Right renal pelvis (tissue), 4 donors: Measurements from ENCODE around the gene CALML5. TPM values are rescaled to one million over a fixed set of nuclear protein-coding genes. Genes with fewer than 3 reads are reported as not detected.

Experiments used
- DNase-seq, 4 donors: peaks; one replicate each; pipeline ENCODE4 v3.0.0-alpha.2; 2013; ENCODE audit warnings: low read depth in 4 of 4, low spot score in 3 of 4, missing footprints in 1 of 4
- polyA plus RNA-seq, 4 donors: library from polyadenylated mRNA; unstranded; fragments of 120-200 nt; gene quantifications; one replicate each; pipeline ENCODE4 v1.2.1, GENCODE V29; 2013; ENCODE audit not compliant: insufficient read length in 4 of 4

CALML5 gene
- polyA plus RNA-seq, 4 donors = not detected

DNA sequence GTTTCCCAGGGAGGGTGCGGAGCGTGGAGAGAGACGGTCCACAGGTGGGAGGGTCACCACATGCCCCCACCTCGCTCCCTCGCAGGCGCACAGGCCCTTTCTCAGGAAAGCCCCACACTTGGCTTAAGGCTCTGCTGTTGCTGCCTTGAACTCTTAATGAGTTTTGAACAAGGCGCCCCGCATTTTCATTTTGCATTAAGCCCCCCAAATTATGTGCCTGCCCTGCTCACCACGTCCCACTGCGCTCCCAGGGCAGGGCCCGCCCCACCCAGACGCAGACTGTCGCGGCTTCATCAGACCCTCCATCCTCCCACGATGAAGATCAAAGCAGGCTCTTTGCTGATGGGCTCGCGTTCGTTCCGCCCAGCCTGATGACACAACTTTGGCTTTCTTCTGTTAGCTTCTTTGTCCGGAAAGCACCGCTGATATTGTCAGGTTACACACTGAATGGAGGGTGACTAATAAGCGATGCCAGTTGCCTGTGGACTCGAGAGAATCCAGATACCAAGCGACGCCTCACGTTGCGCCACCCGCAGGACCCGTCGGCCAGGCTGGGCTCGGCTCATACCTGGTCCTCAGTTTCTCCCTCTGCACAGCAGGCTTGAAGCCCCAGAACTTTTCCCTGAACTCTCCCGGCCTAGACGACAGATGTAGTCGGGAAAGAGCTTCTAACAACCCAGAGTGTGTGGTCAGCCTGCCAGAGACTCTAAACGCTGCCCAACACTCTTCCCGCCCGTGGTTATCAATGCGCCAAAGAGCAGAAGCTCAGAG is 34.9 kb upstream of the CALML5 start:
- DNase-seq = no peak

DNA sequence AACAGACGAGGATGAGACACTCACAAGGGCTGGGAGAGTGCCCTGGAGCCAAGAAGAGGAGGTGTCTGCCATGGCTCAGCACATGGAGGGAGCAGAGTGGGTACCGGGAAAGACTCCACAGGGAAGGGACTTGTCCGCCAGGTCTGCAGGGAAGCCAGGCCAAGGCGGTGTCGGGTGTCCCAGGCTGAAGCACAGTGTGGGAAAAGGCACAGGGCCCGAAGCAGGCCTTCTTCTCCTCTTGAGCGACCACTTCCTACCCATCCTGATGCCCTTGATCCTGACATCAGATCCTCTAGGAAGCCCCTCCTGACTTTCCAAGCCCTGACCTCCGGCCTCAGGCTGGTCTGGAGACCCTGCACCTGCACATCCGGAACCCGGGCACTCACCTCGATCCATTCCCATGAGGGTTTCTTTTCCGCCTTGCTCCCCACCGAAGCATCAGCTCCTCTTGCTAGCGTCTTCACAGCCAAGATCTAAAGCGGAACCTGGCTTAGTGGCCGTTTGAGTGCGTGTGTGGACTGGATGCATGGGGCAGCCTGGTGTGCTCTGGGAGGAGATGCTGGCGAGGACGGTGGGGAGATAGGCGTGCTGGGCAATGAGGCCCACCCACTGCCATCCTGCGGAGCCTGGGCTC is 33.8 kb upstream of the CALML5 start:
- DNase-seq = no peak

- no peak for DNase-seq
Measured at GRCh38 chr10:5532618-5533097, 33.3 kb upstream of the CALML5 start.

GRCh38 chr10:5532307-5532605 is 32.9 kb upstream of the CALML5 start:
- no peak for DNase-seq

- no peak for DNase-seq
Measured at GRCh38 chr10:5531558-5532306, 32.4 kb upstream of the CALML5 start.

GRCh38 chr10:5530846-5531557 is 31.6 kb upstream of the CALML5 start:
- no peak for DNase-seq

GRCh38 chr10:5530412-5530806 is 31.0 kb upstream of the CALML5 start:
- DNase-seq = no peak

DNA sequence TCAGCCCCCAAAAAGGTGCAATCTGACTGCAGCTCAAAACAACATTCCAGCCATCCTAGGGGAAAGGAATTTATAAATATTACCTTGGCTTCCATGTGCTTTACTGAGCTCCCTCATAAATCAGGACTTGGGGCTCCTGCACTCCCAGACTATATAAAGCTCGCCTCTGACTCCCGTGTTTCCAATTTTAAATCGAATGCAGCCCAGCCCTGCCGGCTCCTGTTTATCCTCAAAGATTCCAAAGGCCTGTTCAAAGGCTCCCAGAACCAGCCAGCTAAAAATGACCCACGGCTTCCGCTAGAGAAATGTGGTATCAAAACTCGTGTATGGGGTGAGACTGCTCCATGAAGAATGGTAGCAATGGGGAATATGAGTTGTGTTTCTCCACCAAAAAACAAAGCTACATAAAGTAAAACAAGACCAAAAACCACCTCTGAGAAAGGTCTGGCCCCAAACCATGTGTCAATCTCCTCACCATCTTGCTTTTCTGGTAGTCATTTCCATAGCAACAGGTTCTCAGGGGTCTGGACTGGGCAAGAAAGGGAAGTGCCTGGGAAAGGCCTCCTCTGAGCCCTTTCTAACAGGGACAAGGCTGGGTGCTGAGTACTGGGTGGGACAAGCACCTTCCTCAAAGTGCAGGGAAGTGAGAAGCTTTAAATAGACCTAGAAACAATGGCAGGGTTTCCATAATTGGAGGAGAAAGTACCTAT is 30.5 kb upstream of the CALML5 start:
- DNase-seq = no peak

GRCh38 chr10:5528989-5529701 is 29.8 kb upstream of the CALML5 start:
- no peak for DNase-seq

DNA sequence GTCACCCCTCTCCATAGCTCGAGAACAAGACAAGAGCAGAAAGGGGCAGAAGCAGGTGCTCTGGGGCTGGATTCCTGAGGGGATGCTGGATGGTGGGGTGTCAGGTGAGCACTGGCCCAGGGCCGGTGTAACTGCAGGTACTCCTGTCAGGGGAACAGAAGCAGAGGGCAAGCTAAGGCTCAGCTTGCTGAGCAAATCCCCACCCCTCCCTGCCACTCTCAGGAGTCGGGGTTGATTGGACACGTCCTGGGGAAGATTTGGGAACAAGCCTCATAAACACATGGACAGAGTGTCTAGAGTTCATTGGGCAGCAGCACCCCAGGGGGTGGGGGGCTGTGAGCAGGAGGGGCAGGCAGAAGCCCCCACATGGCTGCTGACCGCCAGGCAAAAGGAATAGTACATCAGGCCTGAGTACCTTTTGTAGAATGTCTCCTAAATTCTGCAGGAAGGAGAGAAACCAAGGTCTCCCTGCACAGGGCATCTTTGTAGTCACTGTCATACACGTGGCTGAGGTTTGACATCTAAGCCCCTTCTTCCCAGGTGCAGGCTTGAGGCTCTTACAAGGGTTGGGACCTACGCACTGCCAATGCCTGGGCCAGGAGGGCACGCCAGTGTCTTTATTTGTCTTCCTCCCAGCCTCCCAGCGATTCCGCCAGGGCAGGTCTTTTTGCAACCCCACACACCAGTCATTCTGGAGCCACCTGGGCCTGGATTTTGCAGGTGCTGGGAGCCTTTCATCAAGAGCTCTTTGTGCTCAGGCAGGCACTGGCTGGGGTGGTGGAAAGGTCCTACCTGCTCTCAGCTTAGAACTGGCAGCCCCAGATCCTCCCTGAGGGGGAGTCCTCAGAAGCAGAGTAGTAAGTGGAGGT is 28.2 kb upstream of the CALML5 start:
- no peak for DNase-seq

GRCh38 chr10:5526691-5527331 is 27.4 kb upstream of the CALML5 start:
- DNase-seq = no peak

- no peak for DNase-seq
Measured at GRCh38 chr10:5525561-5526341, 26.4 kb upstream of the CALML5 start.

DNA sequence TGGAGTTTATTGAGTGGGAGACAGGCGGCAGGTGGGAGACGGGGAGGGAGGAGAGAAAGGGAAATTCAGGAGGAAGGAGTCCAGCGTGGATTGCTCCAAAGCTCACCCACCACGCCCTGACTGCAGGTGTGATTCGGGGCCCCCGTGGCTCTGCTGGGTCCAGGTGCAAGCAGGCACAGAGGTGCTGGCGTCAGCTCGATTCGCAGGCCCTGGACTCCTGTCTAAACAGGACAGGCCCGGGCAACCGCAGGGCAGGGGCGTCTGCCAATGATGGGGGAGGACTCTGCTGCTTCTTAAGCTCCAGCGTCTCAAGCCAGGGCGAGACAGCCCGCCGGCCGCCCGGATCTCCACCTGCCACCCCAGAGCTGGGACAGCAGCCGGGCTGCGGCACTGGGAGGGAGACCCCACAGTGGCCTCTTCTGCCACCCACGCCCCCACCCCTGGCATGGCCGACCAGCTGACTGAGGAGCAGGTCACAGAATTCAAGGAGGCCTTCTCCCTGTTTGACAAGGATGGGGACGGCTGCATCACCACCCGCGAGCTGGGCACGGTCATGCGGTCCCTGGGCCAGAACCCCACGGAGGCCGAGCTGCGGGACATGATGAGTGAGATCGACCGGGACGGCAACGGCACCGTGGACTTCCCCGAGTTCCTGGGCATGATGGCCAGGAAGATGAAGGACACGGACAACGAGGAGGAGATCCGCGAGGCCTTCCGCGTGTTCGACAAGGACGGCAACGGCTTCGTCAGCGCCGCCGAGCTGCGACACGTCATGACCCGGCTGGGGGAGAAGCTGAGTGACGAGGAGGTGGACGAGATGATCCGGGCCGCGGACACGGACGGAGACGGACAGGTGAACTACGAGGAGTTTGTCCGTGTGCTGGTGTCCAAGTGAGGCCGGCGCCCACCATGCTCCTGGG is 25.5 kb upstream of the CALML5 start, which contains the start of gene CALML3:
CALML3 (plus strand) TSS at position 321 of the 920 bp plus-strand sequence; CDS start at position 446, 125 bp downstream.
- DNase-seq = no peak

DNA sequence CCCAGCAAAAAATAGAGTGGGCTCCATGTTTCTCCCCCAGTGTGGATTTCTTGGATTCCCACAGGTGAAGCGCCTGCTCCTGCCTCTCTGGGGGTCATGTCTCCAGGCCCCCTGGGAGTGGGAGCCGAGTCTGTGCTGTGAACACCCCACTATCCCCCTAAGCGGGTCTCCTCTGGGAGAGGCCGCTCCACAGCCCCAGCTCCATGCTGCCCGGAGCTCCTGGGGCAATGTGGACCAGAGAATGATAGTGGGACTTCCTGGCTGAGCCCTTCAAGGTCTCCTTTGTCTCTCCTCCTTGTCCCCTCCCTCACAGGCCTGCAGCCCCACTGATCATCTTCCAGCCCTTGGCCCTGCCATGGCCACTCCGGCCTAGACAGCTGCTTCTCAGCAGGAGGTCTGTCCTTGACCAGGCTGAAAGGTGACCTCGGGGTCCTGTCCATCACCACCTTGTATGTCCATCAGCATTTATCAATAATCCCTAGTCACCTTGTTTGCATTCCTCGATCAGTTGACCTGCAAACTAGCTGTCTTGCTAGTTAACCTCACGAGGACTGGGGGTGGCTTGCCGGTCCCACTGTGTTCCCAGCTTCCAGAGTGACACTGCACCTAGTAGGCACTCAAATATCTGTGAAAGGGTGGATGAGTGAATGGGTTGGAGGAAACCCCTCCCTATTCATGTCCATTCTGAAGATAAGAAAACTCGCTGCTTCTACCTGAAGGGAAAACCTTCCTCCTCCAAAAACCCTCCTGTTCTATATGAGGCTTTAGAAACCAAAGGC is 24.6 kb upstream of the CALML5 start:
- no peak for DNase-seq

DNA sequence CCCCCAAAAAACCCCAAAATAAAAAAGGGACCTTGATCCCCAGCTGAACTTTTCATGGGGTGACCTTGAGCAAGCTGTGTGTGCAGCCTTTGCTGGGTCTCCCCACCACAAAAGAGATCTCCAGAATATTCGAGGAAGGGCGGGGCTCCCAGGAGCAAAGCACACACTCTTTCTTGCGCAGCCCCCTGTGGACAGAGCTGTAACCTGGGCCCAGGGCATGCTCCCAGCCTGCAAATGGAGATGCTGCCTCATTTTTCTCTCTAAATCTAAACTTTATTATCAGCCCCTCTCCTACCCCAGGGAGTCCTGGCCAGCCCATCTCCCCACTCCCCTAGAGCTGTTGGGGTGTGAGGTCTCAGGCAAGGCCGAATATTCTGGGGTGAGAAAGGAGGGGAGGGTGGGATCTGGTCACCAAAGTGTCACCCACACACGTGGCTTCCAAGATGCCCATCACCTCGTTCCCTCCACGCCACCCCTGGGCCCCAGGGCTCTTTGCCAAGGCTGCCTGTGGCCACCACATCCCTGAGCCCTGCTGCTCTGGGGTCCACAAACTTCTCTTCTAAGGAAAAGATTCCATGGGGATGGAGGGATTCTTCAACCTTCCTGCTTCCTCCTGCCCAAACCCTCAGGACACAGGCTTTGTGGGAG is 23.7 kb upstream of the CALML5 start:
- DNase-seq = no peak
